Muscle layer of colon (tissue), 2 donors: ENCODE measurements around the gene COL4A1.

Experiments used
- H3K27ac ChIP-seq: one replicate; pipeline ENCODE4 v1.7.0; 2013; ENCODE audit warnings: low read depth, mild to moderate bottlenecking, low read length, moderate library complexity
- H3K27me3 ChIP-seq, 2 donors: one replicate each; pipeline ENCODE4 v1.7.0; 2013; ENCODE audit warnings: low read length in 2 of 2, mild to moderate bottlenecking in 2 of 2; ENCODE audit not compliant: insufficient read depth in 2 of 2, control insufficient read depth in 1 of 2
- H3K36me3 ChIP-seq: one replicate; pipeline ENCODE4 v1.7.0; 2013; ENCODE audit warnings: mild to moderate bottlenecking, low read length; ENCODE audit not compliant: insufficient read depth
- H3K4me1 ChIP-seq: one replicate; pipeline ENCODE4 v1.7.0; 2013; ENCODE audit warnings: mild to moderate bottlenecking, low read length; ENCODE audit not compliant: insufficient read depth
- H3K4me3 ChIP-seq, 2 donors: one replicate each; pipeline ENCODE4 v1.7.0; 2013; ENCODE audit warnings: low read length in 2 of 2, low read depth in 1 of 2, mild to moderate bottlenecking in 1 of 2, moderate library complexity in 1 of 2
- H3K9ac ChIP-seq: one replicate; pipeline ENCODE4 v1.7.0; 2013; ENCODE audit warnings: low read length
- H3K9me3 ChIP-seq: one replicate; pipeline ENCODE4 v1.7.0; 2013; ENCODE audit warnings: mild to moderate bottlenecking, low read length
- donor health status: abdominal sarcoma.
- donor health status: Adenocarcinoma of cecum.

The COL4A1 gene

GRCh38 chr13:110259651-110260050, 47.3 kb downstream of the COL4A1 start:
- H3K27me3 ChIP-seq = no peaks in the 10 kb centered on the region
- no peak overlapping the region for H3K27ac ChIP-seq
- H3K4me3 ChIP-seq = no peak overlapping the region
- no peaks in the 10 kb centered on the region for H3K9me3 ChIP-seq
- H3K36me3 ChIP-seq = no peaks in the 10 kb centered on the region
- no peak overlapping the region for H3K9ac ChIP-seq
- H3K4me1 ChIP-seq = peaks cover 74% of the 10 kb centered on the region

DNA sequence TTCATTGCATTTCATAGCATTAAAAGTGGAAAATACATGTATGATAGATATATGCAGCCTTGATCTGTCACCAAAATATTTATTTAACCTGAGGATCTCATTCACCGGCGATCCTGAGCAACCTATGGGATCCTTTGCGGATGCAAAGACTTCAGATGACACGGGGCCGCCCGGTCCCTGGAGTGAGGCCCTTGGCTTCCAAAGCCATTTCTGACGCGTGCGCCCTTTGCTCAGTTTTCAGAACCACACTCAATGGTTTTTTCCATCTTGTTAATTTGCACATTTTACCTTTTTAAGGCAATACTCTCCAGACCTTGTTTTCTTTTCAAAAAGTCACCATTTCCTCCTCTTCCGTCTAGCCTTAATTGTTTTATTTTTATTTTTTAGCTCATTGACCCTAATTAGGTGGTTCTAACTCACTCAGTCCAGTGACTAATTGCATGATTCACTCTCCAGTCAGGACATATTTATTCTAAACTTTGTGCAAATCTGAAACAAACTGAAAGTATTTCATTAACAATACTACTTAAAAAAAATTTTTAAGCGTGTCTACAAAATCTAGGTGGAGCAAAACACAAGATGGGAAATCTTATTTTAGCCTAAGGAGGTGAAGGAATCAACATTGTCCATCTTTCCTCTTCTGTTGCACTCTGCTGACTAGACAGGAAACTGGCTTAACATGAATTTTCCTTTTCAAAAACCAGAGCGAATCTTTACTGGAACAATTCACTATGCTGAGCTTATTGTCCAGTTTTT, 47.9 kb downstream of the COL4A1 start:
- H3K27ac ChIP-seq = no peak overlapping the region
- no peak overlapping the region for H3K9ac ChIP-seq
- no peaks in the 10 kb centered on the region for H3K9me3 ChIP-seq
- H3K36me3 ChIP-seq = no peaks in the 10 kb centered on the region
- no peaks in the 10 kb centered on the region for H3K27me3 ChIP-seq
- peaks cover 72% of the 10 kb centered on the region for H3K4me1 ChIP-seq
- H3K4me3 ChIP-seq = no peak overlapping the region

- peaks cover 59% of the 10 kb centered on the region for H3K4me1 ChIP-seq
- no peaks in the 10 kb centered on the region for H3K27me3 ChIP-seq
- no peaks in the 10 kb centered on the region for H3K36me3 ChIP-seq
- peak overlapping the region; percentile 68 for H3K27ac ChIP-seq
- H3K9me3 ChIP-seq = no peaks in the 10 kb centered on the region
- H3K4me3 ChIP-seq = no peak overlapping the region
- no peak overlapping the region for H3K9ac ChIP-seq
These were observed 49.5 kb downstream of the COL4A1 start for GRCh38 chr13:110257408-110257807.

DNA sequence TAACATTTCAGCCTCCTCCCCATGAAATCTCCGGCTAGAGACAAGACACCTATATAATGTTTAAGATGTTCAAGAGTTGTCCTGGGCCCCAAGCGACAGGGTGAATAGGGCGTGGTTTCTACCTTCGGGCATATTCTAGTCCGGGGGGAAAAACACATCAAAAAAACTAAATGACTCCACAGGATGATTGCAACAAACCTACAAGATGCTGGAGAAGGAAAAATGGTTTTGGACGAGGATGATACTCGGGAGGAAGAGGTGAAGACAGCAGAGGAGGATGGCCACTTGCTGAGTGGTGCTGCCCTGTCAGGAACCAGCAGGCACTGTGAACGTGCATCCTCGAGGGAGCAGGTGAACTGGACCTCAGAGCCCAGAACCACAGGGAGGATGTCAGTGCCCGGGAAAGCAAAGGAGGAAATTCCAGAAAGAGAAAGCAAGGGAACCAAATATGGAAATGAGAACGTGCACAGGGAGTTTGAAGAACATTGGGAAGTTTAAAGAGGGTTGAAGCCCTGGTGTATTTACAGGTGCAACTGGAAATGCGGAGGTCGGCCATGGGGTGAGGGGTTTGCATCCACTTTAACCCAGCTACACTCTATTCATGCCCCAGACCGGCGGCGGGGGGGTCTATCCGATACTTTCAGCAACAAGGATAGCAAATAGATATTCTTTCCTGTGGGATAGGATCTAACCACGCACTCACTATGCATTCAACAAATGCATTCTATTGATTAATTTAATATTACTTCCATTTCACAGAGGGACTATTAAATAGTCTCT, 50.6 kb downstream of the COL4A1 start:
- Histone ChIP-seq H3K9ac (no peak overlapping the region), H3K4me1 (peaks cover 49% of the 10 kb centered on the region), H3K36me3 (no peaks in the 10 kb centered on the region), H3K9me3 (no peaks in the 10 kb centered on the region), H3K4me3 (peak overlapping the region in 1 of 2 donors; percentile 15), H3K27ac (peak overlapping the region; percentile 68), H3K27me3 (no peaks in the 10 kb centered on the region)

GRCh38 chr13:110254751-110255553, 52.0 kb downstream of the COL4A1 start:
- peak overlapping the region; percentile 21 for H3K27ac ChIP-seq
- H3K4me1 ChIP-seq = peaks cover 53% of the 10 kb centered on the region

GRCh38 chr13:110254151-110254679, 52.7 kb downstream of the COL4A1 start:
- Histone ChIP-seq H3K36me3 (no peaks in the 10 kb centered on the region), H3K27me3 (no peaks in the 10 kb centered on the region), H3K4me1 (peaks cover 53% of the 10 kb centered on the region), H3K4me3 (no peak overlapping the region), H3K9me3 (no peaks in the 10 kb centered on the region), H3K9ac (no peak overlapping the region), H3K27ac (peak overlapping the region; percentile 21)

More at GRCh38 chr13:110254751-110255553, 52.0 kb downstream of the COL4A1 start:
- Histone ChIP-seq H3K9me3 (no peaks in the 10 kb centered on the region), H3K9ac (no peak overlapping the region), H3K36me3 (no peaks in the 10 kb centered on the region), H3K27me3 (no peaks in the 10 kb centered on the region), H3K4me3 (no peak overlapping the region)

GRCh38 chr13:110251193-110251819, 55.7 kb downstream of the COL4A1 start:
- Histone ChIP-seq H3K4me1 (peaks cover 66% of the 10 kb centered on the region), H3K36me3 (no peaks in the 10 kb centered on the region), H3K9ac (no peak overlapping the region), H3K27ac (peak overlapping the region; percentile 36), H3K4me3 (no peak overlapping the region), H3K9me3 (no peaks in the 10 kb centered on the region), H3K27me3 (no peaks in the 10 kb centered on the region)

DNA sequence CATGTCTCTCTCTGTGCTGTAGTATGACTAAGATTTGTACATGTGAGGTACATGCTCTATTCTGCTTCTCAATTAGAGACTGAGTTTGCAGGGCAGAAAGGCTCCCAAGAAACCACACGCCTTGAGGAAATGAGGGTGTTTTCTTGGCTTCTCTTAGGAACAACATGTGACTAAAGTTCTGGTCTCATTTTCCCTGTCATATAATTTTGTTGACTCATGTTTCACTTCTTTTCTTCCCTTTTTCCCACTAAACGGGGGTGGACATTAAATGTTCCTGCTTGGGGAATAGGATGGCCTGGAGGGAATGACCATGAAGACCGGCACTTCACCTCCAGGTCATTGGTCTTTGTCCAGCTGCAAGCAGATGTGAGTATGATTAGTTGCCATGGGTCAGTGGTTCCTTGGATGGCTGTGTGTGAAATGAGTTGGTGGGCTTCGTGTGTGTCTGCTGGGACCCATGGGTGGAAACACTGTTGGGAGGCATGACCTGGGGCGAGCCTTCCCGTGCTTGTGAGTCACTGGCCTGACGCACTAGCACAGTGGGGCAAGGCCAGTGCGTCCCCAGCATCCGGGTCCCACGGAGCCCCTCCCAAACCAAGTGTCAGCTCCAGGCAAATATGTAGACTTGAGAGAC, 56.6 kb downstream of the COL4A1 start:
- no peak overlapping the region for H3K9ac ChIP-seq
- peak overlapping the region; percentile 63 for H3K27ac ChIP-seq
- peaks cover 68% of the 10 kb centered on the region for H3K4me1 ChIP-seq
- no peaks in the 10 kb centered on the region for H3K36me3 ChIP-seq
- no peaks in the 10 kb centered on the region for H3K9me3 ChIP-seq
- H3K4me3 ChIP-seq = no peak overlapping the region
- no peaks in the 10 kb centered on the region for H3K27me3 ChIP-seq

- Histone ChIP-seq H3K36me3 (no peaks in the 10 kb centered on the region), H3K4me1 (peaks cover 71% of the 10 kb centered on the region), H3K27ac (peak overlapping the region; percentile 63), H3K9me3 (no peaks in the 10 kb centered on the region), H3K4me3 (no peak overlapping the region), H3K9ac (no peak overlapping the region), H3K27me3 (no peaks in the 10 kb centered on the region)
These were observed 57.6 kb downstream of the COL4A1 start for GRCh38 chr13:110249326-110249725.

DNA sequence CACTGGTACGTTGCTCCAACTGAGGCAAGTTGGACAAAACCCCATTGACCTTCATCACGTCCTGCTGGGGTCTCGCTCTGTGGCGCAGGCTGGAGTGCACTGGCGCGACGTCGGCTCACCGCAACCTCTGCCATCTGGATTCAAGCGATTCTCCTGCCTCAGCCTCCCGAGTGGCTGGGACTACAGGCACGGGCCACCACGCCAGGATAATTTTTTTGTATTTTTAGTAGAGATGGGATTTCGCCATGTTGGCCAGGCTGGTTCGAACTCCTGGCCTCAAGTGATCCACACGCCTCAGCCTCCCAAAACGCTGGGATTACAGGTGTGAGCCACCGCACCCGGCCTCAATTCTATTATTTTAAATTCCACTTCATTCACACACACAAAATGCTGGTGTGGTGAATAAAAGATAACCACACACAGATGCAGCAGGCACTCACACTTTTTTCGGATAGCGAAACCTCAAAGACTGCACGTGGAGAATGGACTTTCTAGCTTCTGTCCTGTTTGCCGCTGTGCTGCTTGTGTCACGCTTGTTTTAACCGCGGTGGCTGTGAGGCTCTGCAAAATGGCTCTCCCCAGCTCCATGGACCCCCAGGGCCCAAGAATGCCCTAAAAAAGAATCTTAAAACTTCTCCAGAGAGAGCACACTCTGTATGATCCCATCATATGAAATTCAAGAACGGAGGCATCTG, 58.4 kb downstream of the COL4A1 start:
- H3K27ac ChIP-seq = peak overlapping the region; percentile 63
- no peaks in the 10 kb centered on the region for H3K27me3 ChIP-seq
- H3K9me3 ChIP-seq = no peaks in the 10 kb centered on the region
- no peaks in the 10 kb centered on the region for H3K36me3 ChIP-seq
- no peak overlapping the region for H3K9ac ChIP-seq
- no peak overlapping the region for H3K4me3 ChIP-seq
- peaks cover 73% of the 10 kb centered on the region for H3K4me1 ChIP-seq
